Trophoblast cell (in vitro differentiated cells and primary cell): ENCODE results near the gene CRIP1.

ENCODE experiments used
- DNase-seq, 2 donors: peaks; one replicate each; pipeline ENCODE4 v3.0.0-alpha.2; 2016
- H2AFZ ChIP-seq: 2 replicates; pipeline ENCODE4 v1.6.1; 2013; ENCODE audit warnings: low read length, moderate library complexity, mild to moderate bottlenecking; ENCODE audit not compliant: insufficient read depth, poor library complexity
- H2AK5ac ChIP-seq: 2 replicates; pipeline ENCODE4 v1.6.1; 2013; ENCODE audit warnings: mild to moderate bottlenecking, low read length
- H2BK120ac ChIP-seq: 2 replicates; pipeline ENCODE4 v1.6.1; 2013; ENCODE audit warnings: low read length, mild to moderate bottlenecking, moderate library complexity; ENCODE audit not compliant: insufficient read depth, poor library complexity
- H2BK12ac ChIP-seq: 2 replicates; pipeline ENCODE4 v1.6.1; 2013; ENCODE audit warnings: mild to moderate bottlenecking, low read length, moderate library complexity
- H2BK5ac ChIP-seq: 2 replicates; pipeline ENCODE4 v1.6.1; 2013; ENCODE audit warnings: low read length, low read depth, moderate library complexity, mild to moderate bottlenecking; ENCODE audit not compliant: poor library complexity
- H3K14ac ChIP-seq: 2 replicates; pipeline ENCODE4 v1.6.1; 2013; ENCODE audit warnings: mild to moderate bottlenecking, low read length
- H3K18ac ChIP-seq: 2 replicates; pipeline ENCODE4 v1.6.1; 2013; ENCODE audit warnings: mild to moderate bottlenecking, low read length
- H3K23ac ChIP-seq: 2 replicates; pipeline ENCODE4 v1.6.1; 2013; ENCODE audit warnings: low read length
- H3K27ac ChIP-seq: 2 replicates; pipeline ENCODE4 v1.5.1; 2013; ENCODE audit warnings: low read depth, mild to moderate bottlenecking, inconsistent platforms, low read length, moderate library complexity
- H3K27me3 ChIP-seq: 2 replicates; pipeline ENCODE4 v1.6.1; 2013; ENCODE audit warnings: inconsistent platforms, mild to moderate bottlenecking, low read length, moderate library complexity; ENCODE audit not compliant: insufficient read depth
- H3K36me3 ChIP-seq, 2 experiments: 1 replicate in 1 of 2; 2 replicates in 1 of 2; pipeline ENCODE4 v1.6.1; 2013; ENCODE audit warnings: low read length in 2 of 2, mild to moderate bottlenecking in 2 of 2, moderate library complexity in 1 of 2; ENCODE audit not compliant: insufficient read depth in 2 of 2, control insufficient read depth in 1 of 2
- H3K4ac ChIP-seq: 2 replicates; pipeline ENCODE4 v1.6.1; 2013; ENCODE audit warnings: low read depth, mild to moderate bottlenecking, low read length, moderate library complexity
- H3K4me1 ChIP-seq, 2 experiments: 1 replicate in 1 of 2; 2 replicates in 1 of 2; pipeline ENCODE4 v1.6.1; 2013; ENCODE audit warnings: low read length in 2 of 2, mild to moderate bottlenecking in 2 of 2, moderate library complexity in 1 of 2; ENCODE audit not compliant: insufficient read depth in 2 of 2, control insufficient read depth in 1 of 2
- H3K4me2 ChIP-seq: 2 replicates; pipeline ENCODE4 v1.6.1; 2013; ENCODE audit warnings: inconsistent platforms, mild to moderate bottlenecking, low read length, moderate library complexity
- H3K4me3 ChIP-seq: 2 replicates; pipeline ENCODE4 v1.5.1; 2013; ENCODE audit warnings: mild to moderate bottlenecking, low read depth, low read length, inconsistent platforms
- H3K79me1 ChIP-seq: one replicate; pipeline ENCODE4 v1.6.1; 2013; ENCODE audit warnings: low read length
- H3K79me2 ChIP-seq: 2 replicates; pipeline ENCODE4 v1.6.1; 2013; ENCODE audit warnings: low read length, mild to moderate bottlenecking; ENCODE audit not compliant: control insufficient read depth, insufficient read depth, poor library complexity
- H3K9ac ChIP-seq: 2 replicates; pipeline ENCODE4 v1.6.1; 2013; ENCODE audit warnings: mild to moderate bottlenecking, low read length
- H3K9me3 ChIP-seq: 2 replicates; pipeline ENCODE4 v1.6.1; 2013; ENCODE audit warnings: low read depth, mild to moderate bottlenecking, control low read depth, inconsistent platforms, low read length; ENCODE audit not compliant: insufficient read depth
- H4K12ac ChIP-seq: 2 replicates; pipeline ENCODE4 v1.6.1; 2013; ENCODE audit warnings: low read depth, mild to moderate bottlenecking, low read length, moderate library complexity
- H4K8ac ChIP-seq: 2 replicates; pipeline ENCODE4 v1.6.1; 2013; ENCODE audit warnings: low read depth, mild to moderate bottlenecking, low read length, moderate library complexity
- H4K91ac ChIP-seq: one replicate; pipeline ENCODE4 v1.6.1; 2013; ENCODE audit warnings: low read depth, mild to moderate bottlenecking, low read length, moderate library complexity
- WGBS: extraction: QIAGEN DNeasy Blood & Tissue Kit; methylation state at CpG from one replicate; pipeline ENCODE4 v1.1.7; 2013; ENCODE audit warnings: missing lambda C conversion rate; ENCODE audit not compliant: insufficient read length, insufficient coverage; ENCODE audit errors: extremely low coverage; 5-methylcytosine and 5-hydroxymethylcytosine counted together

The CRIP1 gene

DNA sequence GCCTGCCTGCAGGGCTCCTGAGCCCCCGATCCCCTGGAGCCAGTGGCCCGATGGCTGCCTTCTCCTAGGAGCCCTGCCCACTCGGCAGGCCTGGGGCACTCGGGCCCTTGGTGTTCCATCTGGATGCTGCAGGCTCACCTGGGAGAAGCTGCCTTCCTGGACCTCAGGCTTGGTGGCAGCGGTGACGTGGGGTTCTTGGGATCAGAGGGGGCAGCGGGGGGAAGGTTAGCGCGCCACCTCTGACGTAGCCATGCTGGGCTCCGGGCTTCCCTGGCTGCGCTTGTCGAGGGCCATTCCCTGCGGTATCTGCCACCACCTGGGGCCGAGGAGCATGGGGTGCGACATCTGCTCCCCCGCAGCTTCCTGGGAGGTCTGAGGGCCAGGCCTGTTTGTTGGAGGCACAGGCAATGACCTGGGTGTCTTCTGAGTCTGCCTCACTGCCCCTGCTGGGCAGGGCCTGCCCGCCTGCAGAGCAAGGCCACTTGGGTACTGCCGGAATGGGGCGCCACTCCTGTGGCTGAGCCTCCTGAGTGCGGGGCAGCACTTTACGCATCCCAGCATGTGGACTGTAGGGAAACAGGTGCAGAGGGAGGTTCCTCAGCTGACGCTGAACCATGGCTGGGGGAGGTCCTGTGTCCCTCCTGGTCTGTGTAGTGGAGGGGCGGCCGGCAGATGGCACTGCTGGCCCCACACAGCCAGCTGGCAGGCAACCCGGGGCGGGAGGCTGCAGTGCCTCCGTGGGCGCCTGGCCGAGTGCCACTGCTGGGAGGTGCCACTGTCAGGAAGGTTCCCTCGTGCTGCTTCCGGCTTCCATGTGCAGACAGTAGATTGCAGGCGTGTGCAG, 46.8 kb upstream of the CRIP1 start:
- Histone ChIP-seq H4K12ac (no peak overlapping the region), H2BK12ac (no peak overlapping the region), H3K79me2 (peaks cover 3% of the 10 kb centered on the region), H3K4ac (no peak overlapping the region), H3K27ac (no peak overlapping the region), H3K27me3 (no peaks in the 10 kb centered on the region), H3K4me2 (no peak overlapping the region), H3K4me1 (no peaks in the 10 kb centered on the region), H4K91ac (no peak overlapping the region), H3K4me3 (no peak overlapping the region), H3K18ac (no peak overlapping the region), H3K14ac (no peak overlapping the region), H3K36me3 (peaks cover 30 to 39% of the 10 kb centered on the region in 2 experiments), H2AFZ (no peak overlapping the region), H3K9ac (no peak overlapping the region), H2BK120ac (no peak overlapping the region), H3K79me1 (no peaks in the 10 kb centered on the region), H2BK5ac (no peak overlapping the region), H2AK5ac (no peak overlapping the region), H3K23ac (no peak overlapping the region), H4K8ac (no peak overlapping the region), H3K9me3 (peaks cover 5% of the 10 kb centered on the region)
- no CpG with 5 or more reads among the region's 33 CpGs for WGBS
- DNase-seq = no peak

- Histone ChIP-seq H3K23ac (no peak overlapping the region), H3K9ac (no peak overlapping the region)
These were observed 46.2 kb upstream of the CRIP1 start for GRCh38 chr14:105440554-105440900.

GRCh38 chr14:105440992-105441391, 45.7 kb upstream of the CRIP1 start:
- H3K4me1 ChIP-seq = no peaks in the 10 kb centered on the region
- H3K9me3 ChIP-seq = peaks cover 5% of the 10 kb centered on the region
- no peak overlapping the region for H2AFZ ChIP-seq
- H3K14ac ChIP-seq = no peak overlapping the region
- WGBS = no CpG with 5 or more reads among the region's 9 CpGs
- no peak overlapping the region for H2BK120ac ChIP-seq
- H3K4me3 ChIP-seq = no peak overlapping the region
- H3K27me3 ChIP-seq = no peaks in the 10 kb centered on the region
- no peak overlapping the region for H3K18ac ChIP-seq
- H3K23ac ChIP-seq = no peak overlapping the region
- H3K79me2 ChIP-seq = peaks cover 3% of the 10 kb centered on the region
- no peak overlapping the region for H3K9ac ChIP-seq
- H3K36me3 ChIP-seq = peaks cover 37 to 44% of the 10 kb centered on the region in 2 experiments
- no peak overlapping the region for H2BK12ac ChIP-seq
- H4K91ac ChIP-seq = no peak overlapping the region
- H3K4ac ChIP-seq = no peak overlapping the region
- H3K4me2 ChIP-seq = no peak overlapping the region
- H3K27ac ChIP-seq = no peak overlapping the region
- no peak for DNase-seq
- H3K79me1 ChIP-seq = no peaks in the 10 kb centered on the region
- H4K8ac ChIP-seq = no peak overlapping the region
- H2BK5ac ChIP-seq = no peak overlapping the region
- no peak overlapping the region for H4K12ac ChIP-seq
- H2AK5ac ChIP-seq = no peak overlapping the region

More at GRCh38 chr14:105440554-105440900, 46.2 kb upstream of the CRIP1 start:
- Histone ChIP-seq H4K12ac (no peak overlapping the region), H3K4me3 (no peak overlapping the region), H3K14ac (no peak overlapping the region), H3K27ac (no peak overlapping the region), H2BK120ac (no peak overlapping the region), H3K79me2 (peaks cover 3% of the 10 kb centered on the region), H3K79me1 (no peaks in the 10 kb centered on the region), H2AFZ (no peak overlapping the region), H3K9me3 (peaks cover 5% of the 10 kb centered on the region), H4K8ac (no peak overlapping the region), H3K27me3 (no peaks in the 10 kb centered on the region), H3K18ac (no peak overlapping the region), H2BK12ac (no peak overlapping the region), H3K4me2 (no peak overlapping the region), H3K4me1 (no peaks in the 10 kb centered on the region), H2AK5ac (no peak overlapping the region), H4K91ac (no peak overlapping the region), H3K36me3 (peaks cover 34 to 41% of the 10 kb centered on the region in 2 experiments), H2BK5ac (no peak overlapping the region), H3K4ac (no peak overlapping the region)
- WGBS = no CpG with 5 or more reads among the region's 15 CpGs
- DNase-seq = no peak

DNA sequence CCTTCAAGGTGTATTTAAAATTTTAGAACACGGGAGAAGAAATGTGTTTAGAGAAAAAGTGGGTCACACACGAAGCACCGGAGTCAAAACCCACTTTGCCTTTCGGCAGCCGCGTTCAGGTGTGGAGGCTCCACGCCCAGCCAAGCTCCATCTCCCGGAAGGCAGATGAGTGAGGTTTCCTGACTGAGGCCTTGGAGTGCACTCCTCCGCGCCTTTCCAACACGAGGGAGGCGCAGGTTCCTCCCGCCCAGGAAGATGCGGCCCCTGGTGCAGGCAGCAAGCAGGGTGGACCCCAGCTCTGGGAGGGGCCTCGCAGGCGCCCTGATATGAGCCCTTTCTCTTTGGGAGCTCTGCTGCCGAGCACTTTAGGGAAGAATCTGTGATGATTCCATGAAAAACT, 44.6 kb upstream of the CRIP1 start:
- Histone ChIP-seq H4K8ac (no peak overlapping the region), H3K9me3 (peaks cover 6% of the 10 kb centered on the region), H2AK5ac (no peak overlapping the region), H3K79me1 (no peaks in the 10 kb centered on the region), H4K91ac (no peak overlapping the region), H3K9ac (no peak overlapping the region), H4K12ac (no peak overlapping the region), H3K36me3 (peaks cover 48% of the 10 kb centered on the region in 2 experiments), H3K79me2 (peaks cover 3% of the 10 kb centered on the region), H3K27ac (no peak overlapping the region), H3K4me3 (no peak overlapping the region), H3K14ac (no peak overlapping the region), H3K18ac (no peak overlapping the region), H2BK120ac (no peak overlapping the region), H3K4me1 (peaks cover 0 to 7% of the 10 kb centered on the region in 2 experiments), H2BK5ac (no peak overlapping the region), H3K27me3 (no peaks in the 10 kb centered on the region), H2AFZ (no peak overlapping the region), H2BK12ac (no peak overlapping the region), H3K4ac (no peak overlapping the region), H3K23ac (no peak overlapping the region), H3K4me2 (no peak overlapping the region)
- no CpG with 5 or more reads among the region's 17 CpGs for WGBS
- DNase-seq = no peak
